GM18907 (cell line): ENCODE results near the gene LRMDA.
"Not testable (repeated sequence)": the region's sequence is repeated elsewhere in the genome, so short reads cannot be mapped to it uniquely, and the experiment has no call there.

Experiments used
- ATAC-seq: cut with Tn5 transposase; IDR thresholded peaks from one replicate; pipeline ENCODE4 v1.9.1; 2021; ENCODE audit warnings: mild to moderate bottlenecking, moderate library complexity; ENCODE audit not compliant: unreplicated experiment

LRMDA gene

DNA sequence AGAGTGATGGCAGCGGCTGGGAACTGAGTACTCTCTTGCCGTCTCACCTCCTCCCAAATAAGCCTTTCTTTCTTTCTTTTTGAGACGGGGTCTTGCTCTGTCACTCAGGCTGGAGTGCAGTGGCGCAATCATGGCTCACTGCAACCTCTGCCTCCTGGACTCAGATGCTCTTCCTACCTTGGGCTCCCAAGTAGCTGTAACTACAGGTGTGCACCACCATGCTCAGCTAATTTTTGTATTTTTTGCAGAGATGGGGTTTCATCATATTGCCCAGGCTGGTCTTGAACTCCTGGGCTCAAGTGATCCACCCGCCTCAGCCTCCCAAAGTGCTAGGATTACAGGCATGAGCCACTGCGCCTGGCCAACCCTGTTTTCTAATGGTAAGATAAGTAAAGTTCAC is 174.4 kb downstream of the LRMDA start:
- ATAC-seq, result peak; percentile 4

DNA sequence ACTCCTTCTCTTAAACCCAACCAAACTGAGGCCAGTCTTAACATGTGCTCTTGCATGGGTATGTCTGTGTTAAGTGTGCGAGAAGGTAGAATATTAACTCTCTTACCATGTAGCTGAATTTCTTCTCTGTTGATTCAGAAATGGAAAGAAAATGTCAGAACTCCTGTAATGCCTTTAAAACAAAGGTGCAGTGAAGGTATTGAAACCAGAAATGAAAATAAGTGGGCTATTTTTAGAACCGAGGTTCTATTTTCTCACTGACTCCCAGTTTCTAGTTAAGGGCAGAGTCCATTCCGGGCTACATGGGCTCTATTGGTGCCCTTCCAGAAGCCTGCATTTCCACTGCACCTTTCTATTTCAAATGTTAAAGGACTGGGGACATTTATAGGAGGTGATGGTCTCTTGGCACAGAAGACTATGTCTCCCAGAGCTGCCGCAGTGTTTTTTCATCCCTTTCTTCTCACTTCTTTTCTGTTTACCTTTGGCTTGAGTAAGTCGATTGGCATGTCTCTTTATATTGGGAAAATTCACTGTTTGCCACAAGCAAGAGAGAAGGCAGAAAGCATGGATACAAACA is 174.9 kb downstream of the LRMDA start:
- peak; percentile 79 for ATAC-seq

DNA sequence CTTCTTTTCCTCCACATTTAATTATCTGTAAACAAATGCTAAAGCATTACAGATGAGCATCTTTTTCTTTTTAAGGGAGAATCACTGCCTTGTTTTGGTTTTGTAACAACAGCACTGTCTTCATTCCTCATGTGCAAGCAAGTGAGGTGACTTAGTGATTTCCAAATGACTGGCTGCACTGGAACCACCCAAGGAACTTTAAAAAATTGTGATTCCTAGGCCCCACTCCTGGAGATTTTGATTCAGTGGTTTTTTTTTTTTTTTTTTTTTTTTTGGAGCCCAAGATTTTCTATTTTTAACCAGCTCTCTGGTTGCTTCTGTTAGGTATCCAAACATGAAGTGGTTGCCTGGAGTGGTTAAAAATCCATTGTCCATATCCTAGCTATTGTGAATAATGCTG is 176.2 kb downstream of the LRMDA start:
- no peak for ATAC-seq

DNA sequence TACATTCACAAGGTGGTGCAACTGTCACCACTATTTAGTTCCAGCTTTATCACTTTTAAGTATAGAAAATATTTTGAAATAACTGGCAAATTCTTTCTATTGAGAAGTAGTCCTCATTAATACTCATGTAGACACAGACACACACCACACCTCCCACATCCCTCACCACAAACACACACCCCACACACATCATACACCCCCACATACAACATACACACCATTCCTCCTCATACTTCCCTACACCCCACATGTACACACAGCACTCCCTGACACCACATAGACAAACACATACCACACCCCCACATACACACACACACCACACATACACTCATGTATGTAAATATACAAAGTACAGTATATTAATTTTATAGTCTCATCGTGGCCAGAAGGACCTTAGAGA is 178.8 kb downstream of the LRMDA start:
- no peak for ATAC-seq

DNA sequence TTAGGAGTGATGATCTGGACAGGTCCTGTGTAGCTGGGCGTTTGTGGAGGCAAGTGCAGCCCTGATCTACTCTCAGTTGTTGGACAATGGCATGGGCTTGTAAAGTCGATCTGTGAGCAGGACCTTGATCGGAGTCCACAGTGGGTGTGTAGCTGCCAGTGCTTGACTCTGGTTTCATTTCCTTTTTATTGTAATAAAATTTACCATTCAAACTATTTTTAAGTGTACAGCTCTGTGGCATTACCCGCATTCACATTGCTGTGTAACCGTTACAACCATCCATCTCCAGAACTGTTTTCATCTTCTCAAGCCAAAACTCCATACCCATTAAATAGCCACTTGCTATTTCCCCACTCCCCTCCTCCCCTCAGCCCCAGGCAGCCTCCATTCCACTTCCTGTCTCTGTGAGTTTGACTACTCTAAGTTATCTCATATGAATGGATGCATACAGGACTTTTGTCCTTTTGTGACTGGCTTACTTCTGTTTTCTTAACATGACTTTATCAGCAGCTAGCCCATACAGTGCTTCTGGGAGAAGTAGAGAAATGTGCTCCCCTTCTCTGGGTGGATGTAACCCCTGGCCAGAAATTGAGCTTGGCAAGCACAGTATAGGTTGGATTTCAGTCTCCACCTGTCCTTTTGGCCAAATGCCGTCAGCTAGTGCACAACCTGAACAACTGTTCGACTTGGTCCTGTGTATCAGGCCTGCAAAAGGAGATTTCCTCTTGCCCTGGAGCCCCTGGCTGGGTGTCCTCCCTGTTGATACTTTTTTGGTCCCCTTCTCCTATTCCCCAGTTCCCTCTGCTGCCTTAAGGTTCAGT is 180.0 kb downstream of the LRMDA start:
- peak; percentile 38 for ATAC-seq

DNA sequence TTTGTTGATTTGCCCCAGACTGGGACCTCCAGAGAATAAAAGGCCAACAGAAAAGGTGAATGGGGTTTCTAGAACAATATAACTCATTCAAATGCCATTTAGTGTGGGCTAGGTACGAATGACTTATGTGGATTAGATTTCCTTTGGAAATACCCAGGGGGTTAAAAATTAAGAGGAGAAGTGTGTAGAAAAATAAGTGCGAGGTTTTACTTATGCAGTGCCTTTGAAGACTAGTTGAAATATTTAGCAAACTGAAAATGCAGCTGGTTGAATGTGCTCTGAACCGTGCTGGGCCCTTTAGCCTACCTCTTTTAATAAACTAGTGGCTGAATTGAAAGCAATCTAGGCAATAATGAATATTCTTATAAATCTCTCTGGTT is 180.6 kb downstream of the LRMDA start:
- ATAC-seq, result peak; percentile 30

DNA sequence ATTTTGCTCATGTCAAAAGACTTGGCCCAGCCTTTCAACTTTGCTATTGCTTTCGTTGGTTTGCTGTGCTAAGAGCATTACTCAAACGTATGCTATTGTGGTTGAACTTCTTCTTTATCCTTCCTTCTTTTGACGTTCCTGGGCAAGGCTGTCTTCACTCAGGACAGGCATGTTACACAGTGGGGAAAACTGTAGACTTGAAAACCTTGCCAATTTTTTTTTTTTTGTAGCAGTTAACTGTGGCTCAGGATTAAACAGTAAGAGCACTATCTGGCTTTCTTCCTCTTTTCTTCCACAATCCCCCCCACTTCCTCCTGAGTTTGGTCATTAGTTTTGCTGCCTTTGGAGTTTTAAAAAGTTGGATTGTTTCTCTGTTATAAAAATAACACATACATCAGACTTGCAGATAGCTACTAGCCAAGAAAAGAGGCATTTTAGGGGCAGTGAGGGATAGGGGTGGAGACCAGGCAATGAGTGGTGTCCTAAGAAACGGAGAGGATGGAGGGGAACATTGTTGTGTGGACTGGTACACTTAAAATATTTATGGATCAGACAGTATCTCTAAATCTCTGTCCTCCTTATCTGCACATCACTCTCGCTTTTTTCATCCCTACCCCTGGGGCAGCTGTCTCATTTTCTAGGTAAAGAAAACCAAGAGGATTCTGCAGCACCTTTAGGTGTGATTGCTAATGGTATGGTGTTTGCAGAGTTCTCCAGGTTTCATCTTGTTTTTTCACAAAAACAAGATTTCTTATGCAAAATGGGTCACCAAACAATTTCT is 181.7 kb downstream of the LRMDA start:
- peak; percentile 32 for ATAC-seq

DNA sequence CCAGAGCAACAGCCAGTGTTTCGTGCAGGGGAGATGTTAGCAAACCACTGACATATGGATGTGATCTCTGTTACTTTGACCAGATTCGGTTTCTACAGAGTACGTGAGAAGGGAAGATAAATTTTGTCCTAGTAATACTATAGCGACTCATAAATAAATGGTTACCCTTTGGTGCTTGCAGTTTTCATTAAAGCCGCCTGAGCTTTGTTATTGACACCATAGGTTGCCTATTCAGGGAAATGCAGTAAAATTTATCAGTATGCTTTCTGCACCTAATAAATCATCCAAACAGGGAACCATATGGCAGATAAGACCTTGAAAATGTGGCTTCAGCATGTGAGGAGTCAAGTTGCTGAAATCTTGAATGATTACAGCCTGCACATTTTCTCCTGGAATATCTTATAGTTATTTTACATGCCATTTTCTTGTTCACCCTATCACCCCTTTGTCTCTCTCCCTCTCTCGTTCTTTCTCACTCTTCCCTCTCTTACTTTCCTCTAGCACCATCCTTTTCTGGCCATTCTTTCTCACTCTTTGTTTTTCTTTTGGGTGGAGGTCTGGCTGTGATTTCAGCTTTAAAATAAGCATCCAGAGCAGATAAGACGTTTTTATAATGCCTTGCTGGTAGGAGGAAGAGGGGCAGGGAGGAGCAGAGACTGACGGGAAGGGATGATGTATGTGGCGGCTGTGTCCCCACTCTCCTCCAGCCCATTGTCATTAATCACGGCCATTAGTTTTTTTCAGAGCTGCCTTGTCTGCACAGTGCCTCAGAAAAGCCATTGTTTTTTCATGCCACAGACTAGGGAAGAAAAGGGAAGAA is 182.5 kb downstream of the LRMDA start:
- ATAC-seq, result peak; percentile 44

DNA sequence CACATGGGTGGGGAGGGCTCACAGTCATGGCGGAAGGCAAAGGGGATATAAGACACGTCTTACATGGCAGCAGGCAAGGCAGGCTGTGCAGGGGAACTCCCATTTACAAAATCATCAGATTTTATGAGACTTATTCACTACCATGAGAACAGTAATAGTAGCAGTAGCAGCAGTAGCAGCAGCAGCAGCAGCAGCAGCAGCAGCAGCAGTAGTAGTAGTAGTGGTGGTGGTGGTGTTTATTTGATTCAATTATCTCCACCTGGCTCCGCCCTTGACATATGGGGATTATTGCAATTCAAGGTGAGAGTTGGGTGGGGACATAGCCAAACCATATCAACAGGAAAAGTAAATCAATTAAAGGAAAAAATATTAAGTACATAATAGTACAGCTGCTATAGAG is 184.7 kb downstream of the LRMDA start:
- no peak for ATAC-seq

DNA sequence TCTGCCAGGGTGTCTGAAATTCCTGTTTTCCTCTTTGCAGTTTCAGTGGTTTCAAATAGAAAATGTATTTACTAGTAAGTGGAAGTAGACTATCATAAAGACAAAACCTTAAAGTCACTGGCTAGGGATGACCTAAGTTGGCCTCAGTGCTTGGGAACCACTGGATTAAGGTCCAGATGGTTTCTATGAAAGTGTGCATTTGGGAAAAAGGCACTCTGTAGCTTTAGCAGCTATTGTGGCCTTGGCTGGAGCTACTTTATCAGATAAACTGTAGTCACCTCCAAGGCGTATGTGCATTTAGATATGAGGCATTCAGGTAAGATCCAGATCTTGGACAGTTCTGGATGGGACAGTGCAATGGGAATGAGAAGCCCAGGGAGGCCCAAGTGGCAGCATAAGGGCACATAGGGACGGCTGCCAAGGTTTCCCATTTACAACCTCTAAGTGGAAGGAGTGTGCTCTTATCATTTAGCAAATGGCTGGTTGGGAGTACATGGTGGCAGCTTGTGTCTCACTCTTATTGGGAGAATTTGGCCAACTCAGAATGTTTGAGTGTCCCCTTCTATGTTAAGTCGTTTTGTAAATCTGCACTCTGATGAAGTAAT is 185.6 kb downstream of the LRMDA start:
- no peak for ATAC-seq

DNA sequence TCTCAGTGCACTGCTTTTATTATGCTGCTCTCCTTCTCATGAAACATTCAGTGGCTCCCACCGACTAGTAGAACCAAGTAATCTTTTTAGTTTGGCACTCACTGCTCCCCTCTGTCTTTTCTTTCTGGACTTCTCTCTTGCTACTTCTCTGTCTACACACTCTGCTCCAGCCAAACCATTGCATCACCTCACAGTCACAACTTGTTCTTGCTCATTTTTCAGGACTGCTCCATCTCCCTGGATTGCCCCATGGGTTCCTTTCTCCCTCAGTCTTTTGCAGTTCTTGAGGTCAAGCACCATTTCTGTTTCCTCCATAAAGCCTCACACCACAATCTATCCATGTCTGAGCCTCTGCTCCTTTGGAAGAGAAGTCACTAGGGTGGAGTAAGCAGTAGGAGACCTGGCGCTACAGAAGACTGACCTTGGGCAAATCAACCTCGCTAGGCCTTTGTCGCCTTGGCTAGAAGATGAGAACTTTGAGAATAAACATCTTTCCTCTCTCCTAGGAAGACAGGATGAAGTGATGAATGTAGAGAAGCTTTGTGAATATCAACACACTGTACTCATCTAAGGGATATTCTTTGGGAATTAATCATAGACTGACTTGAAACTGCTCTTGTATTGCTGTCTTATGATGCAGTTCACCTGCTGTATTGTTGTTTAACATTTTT is 186.2 kb downstream of the LRMDA start:
- no peak for ATAC-seq

DNA sequence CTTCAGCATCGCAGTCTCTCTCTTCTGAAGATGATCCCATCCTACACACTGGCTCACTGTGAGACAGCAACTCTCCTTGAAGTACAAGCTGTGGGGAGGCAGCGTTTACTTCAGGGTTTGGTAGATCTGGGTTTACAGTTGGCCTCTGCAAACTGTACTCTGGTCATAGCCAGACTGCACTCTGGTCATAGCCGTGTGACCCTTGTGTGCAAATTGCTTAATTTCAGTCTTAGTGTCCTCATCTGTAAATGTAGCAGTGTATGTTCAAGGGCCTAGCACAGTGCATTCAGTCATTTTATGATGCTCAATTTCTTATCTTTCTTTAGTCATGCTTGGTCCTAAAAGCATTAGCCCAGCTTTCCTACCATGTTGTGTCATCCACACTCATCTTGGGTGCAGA is 188.2 kb downstream of the LRMDA start:
- no peak for ATAC-seq

DNA sequence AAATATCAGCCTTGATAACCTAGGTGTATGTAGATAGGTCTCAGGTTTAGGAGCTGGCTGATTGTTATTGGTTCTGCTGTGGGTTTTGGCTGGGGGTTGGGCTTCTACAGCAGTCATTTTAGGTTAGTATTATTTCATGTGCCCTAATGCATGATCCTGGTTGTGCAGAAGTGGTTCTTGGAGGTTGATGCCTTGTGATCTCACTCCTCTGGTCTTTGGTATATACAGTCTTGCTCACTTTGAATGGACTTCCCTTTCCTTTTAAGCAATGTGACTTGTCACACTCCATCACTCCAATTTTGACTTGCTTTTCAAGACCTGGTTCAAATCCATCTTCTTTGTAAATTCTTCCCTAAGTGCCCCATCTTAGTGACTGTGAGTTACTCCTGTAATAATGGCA is 188.9 kb downstream of the LRMDA start:
- no peak for ATAC-seq

DNA sequence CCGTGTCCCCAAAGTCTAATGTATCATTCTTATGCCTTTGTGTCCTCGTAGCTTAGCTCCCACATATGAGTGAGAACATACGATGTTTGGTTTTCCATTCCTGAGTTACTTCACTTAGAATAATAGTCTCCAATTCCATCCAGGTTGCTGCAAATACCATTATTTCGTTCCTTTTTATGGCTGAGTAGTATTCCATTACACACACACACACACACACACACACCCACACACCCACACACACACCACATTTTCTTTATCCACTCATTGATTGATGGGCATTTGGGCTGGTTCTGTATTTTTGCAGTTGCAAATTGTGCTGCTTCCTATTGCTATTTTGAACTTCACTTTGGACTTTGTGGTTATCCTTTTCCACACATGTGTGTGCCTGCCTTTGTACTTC is 189.6 kb downstream of the LRMDA start:
- not testable (repeated sequence) for ATAC-seq

DNA sequence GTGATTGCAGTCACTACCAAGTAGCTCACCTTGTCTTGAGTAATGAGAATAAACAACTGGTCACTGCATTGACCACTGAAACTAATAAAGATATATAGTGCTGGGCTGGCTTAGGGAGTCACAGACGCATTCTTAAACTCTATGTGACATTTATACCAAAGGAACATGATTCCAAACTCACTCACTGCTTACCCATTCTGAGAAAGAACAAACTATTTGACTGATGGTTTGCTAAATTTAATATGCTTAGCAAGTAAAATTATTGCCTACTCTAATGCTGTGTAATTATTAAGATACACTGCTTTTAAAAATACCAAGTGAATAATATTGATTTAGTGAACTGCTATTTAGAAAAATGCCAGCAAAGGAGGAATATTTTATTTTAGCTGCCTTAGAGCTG is 191.1 kb downstream of the LRMDA start:
- ATAC-seq, result no peak

DNA sequence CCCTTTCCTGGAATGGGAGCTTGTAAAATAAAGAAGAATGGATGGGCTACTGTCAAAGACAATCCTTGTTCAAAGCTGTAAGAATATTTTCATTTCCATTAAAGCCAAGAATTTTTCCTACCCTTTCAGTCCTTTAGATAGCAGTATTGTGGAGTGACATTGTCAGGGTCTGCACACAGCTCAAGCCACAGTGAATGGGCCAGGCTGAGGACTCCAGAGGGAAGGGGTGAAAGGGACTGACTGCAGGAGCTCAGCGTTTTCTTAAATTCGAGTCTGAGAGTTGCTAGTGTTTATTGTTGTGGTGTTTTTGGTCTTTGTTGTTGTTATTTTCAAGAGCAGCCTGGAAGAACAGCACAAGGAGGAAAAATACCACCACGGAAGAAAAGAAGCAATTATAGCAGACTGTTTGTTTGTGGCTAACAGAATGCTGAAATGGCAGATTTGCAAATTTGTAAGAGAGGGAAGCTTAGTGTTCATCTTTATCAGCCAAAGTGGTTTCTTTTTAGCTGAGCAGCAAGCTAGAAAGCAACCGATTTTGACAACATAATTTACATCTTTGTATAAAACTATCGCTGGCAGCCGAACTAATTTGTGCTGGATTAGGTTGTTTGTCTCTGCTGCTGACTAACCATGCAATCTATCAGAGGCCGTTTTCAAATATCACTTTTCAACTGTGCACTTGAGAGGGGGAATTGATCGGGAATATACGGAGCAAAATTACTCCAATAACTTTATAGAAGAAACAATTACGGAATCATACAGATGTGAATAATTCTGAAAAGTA is 192.1 kb downstream of the LRMDA start:
- ATAC-seq, result no peak

DNA sequence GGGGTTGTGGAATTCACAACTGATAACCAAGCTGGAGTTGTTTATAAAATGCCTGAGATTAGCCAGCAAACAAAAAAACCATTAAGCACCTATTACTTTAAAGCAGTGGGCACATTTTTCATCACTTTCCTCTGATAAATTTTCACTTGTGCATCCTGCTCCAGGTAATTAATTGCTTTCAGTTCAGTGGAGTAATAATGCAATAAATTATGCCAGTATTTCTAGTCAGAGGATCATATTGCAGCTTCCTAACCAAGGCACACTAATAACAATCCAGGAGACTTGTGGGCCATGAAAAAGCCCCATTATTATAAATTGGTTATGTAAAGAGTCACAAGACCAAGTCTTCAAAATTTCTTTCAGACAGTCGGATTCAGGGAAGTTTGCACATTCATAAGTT is 193.2 kb downstream of the LRMDA start:
- no peak for ATAC-seq

DNA sequence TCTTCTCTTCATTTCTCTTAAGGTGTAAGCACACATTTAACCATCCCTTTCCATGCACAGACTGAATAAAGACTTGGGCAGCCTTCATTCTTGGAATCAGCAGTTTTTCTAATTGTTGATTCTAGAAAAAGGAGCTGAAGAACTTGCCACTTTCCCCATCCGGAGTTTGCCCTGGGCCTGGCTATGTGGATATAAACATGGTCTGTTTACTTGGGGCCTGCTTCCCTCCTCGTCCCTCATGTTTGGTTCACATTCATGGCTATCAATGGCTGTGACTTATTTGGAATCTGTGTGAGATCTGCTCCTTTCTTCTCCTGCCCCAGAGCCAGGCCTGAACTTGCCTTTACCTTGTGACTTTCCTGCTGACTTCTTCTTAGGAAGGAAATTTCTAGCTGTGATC is 199.3 kb downstream of the LRMDA start:
- no peak for ATAC-seq

DNA sequence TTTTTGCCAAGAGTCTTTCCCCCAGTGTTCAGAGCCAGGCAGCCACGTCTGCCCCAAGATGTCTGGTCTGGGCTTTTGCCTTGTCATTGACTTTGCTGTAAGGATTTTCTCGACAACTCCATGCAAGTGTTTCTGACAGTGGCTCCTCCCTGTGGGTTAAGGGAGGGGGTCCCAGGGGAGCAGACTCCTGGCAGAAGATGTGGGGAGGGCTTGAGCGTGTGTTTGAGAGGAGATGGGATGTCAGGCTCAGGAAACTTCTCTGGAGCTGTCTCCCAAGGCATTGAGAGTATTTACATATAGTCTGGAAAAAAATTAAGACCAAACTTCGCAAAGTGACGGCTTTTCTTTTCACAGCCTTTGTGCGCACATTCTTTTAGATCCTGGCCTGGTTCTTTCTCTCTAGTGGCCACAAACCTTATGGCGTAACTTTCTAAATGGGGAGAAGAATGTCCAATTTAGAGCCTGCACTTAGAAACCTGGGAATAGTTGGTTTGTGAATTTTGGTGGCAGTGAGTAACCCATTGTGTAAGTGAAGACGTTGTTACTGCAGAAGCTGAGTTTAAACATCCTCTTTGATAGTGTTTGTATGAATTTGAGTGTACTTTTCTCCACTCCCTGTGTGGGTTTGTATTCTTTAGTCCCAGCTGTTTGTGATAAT is 201.5 kb downstream of the LRMDA start:
- ATAC-seq, result no peak
